HepG2 (cell line): ENCODE results near the gene CCDC144A. TPM values are rescaled to one million over a fixed set of nuclear protein-coding genes. Genes with fewer than 3 reads are reported as not detected.
"Not testable (repeated sequence)": the region's sequence is repeated elsewhere in the genome, so short reads cannot be mapped to it uniquely, and the experiment has no call there.

Source experiments
- ATAC-seq: fragments of 200-7000 bp; cut with Tn5 transposase; 3 replicates; pipeline ENCODE4 v1.9.1; 2020; ENCODE audit warnings: mild to moderate bottlenecking, moderate library complexity
- BruUV-seq: library from RNA; stranded (reverse); fragments of 400-500 nt; replicated peaks from 2 replicates; lab custom pipeline; 2021; lab: Mats Ljungman, UMichigan
- CTCF ChIA-PET: fragments of 300-600 bp; formaldehyde crosslinking; extraction: SDS; loops from one replicate; lab custom pipeline; 2021; ENCODE audit warnings: low total read pairs, inconsistent platforms, low intra/inter-chr PET ratio; lab: Yijun Ruan, JAX
- POLR2A ChIA-PET: fragments of 350-600 bp; sonication (Branson Sonifier 250); formaldehyde crosslinking; loops from one replicate; lab custom pipeline; 2020; ENCODE audit warnings: antibody characterized with exemption, inconsistent platforms; lab: Yijun Ruan, JAX
- DNase-seq: peaks from one replicate; pipeline ENCODE4 v3.0.0-alpha.2; 2015; ENCODE audit warnings: low spot score
- FAIRE-seq: peaks from 3 replicates; lab custom pipeline; 2011; peaks lifted over from hg19 to GRCh38; lab: Jason Lieb, UNC
- H2AFZ ChIP-seq: one replicate; pipeline ENCODE4 v1.6.1; 2011; ENCODE audit warnings: low read length, inconsistent platforms
- H3K27ac ChIP-seq: fragments of 300-600 bp; 3 replicates; pipeline ENCODE4 v1.8.0; 2011; ENCODE audit warnings: mixed run types, mild to moderate bottlenecking, mixed read lengths, low read length, inconsistent platforms; ENCODE audit not compliant: insufficient read depth; ENCODE audit errors: extremely low read length
- H3K27me3 ChIP-seq, 2 experiments: fragments of 200-600 bp in 1 of 2; 2 replicates in 1 of 2; 3 replicates in 1 of 2; pipeline versions ENCODE4 v1.6.0 to v1.8.0; 2011; ENCODE audit warnings: low read length in 2 of 2, mild to moderate bottlenecking in 2 of 2, moderate library complexity in 2 of 2, inconsistent platforms in 1 of 2; ENCODE audit not compliant: insufficient read depth in 2 of 2, control insufficient read depth in 1 of 2
- H3K36me3 ChIP-seq, 2 experiments: fragments of 200-600 bp in 1 of 2; replicated peaks in 1 of 2; 2 replicates in 1 of 2; 3 replicates in 1 of 2; pipeline versions ENCODE4 v1.5.1 to v1.8.0; 2011; ENCODE audit warnings: low read length in 2 of 2, inconsistent platforms in 1 of 2; ENCODE audit not compliant: insufficient read depth in 2 of 2, control insufficient read depth in 1 of 2
- H3K4me1 ChIP-seq: 2 replicates; pipeline ENCODE4 v1.5.1; 2012; ENCODE audit warnings: low read length, inconsistent platforms; ENCODE audit not compliant: insufficient read depth
- H3K4me2 ChIP-seq: 2 replicates; pipeline ENCODE4 v1.6.0; 2011; ENCODE audit warnings: low read depth, low read length, inconsistent platforms
- H3K4me3 ChIP-seq, 3 experiments: fragments of 200-600 bp in 1 of 3; sonication (generic), shearing (Covaris generic) in 1 of 3; replicated peaks in 1 of 3; 2 replicates each; pipeline ENCODE4 v1.5.1; 2011 to 2016; ENCODE audit warnings: low read length in 3 of 3, inconsistent platforms in 2 of 3, low read depth in 2 of 3, mild to moderate bottlenecking in 2 of 3, control low read depth in 1 of 3, mixed read lengths in 1 of 3; ENCODE audit not compliant: insufficient read depth in 1 of 3
- H3K79me2 ChIP-seq: one replicate; pipeline ENCODE4 v1.6.1; 2011; ENCODE audit warnings: low read length, inconsistent platforms; ENCODE audit not compliant: insufficient read depth
- H3K9ac ChIP-seq: 2 replicates; pipeline ENCODE4 v1.6.0; 2011; ENCODE audit warnings: mild to moderate bottlenecking, low read depth, low read length, inconsistent platforms; ENCODE audit not compliant: insufficient read depth
- H3K9me3 ChIP-seq: 2 replicates; pipeline ENCODE4 v1.5.1; 2012; ENCODE audit warnings: mild to moderate bottlenecking, low read length
- H4K20me1 ChIP-seq: 2 replicates; pipeline ENCODE4 v1.6.0; 2011; ENCODE audit warnings: inconsistent platforms, mild to moderate bottlenecking, low read length, moderate library complexity; ENCODE audit not compliant: insufficient read depth
- WGBS: methylation state at CpG from one replicate; pipeline ENCODE4 v1.1.6; 2017; ENCODE audit warnings: low lambda C conversion rate; 5-methylcytosine and 5-hydroxymethylcytosine counted together
- in situ Hi-C: cut with HindIII; loops from 2 replicates; pipeline ENCODE4 v1.10.0; 2017; ENCODE audit warnings: low pct_unique_long_range_greater_than_20kb; ENCODE audit not compliant: extremely low pct_ligation_motif_present
- intact Hi-C: fragments of 100-400 bp; cut with micrococcal nuclease; formaldehyde crosslinking; loops from one replicate; pipeline ENCODE4 v1.10.0; 2022; ENCODE audit not compliant: unreplicated experiment
- polyA plus RNA-seq, 8 experiments: library from polyadenylated mRNA; depleted of rRNA in 3 of 8; stranded (reverse) in 7 of 8; unstranded in 1 of 8; fragments of >200 nt; fragmentation: Illumina TruSeq in 4 of 8; extraction: Trizol in 4 of 8; gene quantifications; 2 replicates each; pipeline versions ENCODE4 v1.2.1 to v1.2.3, GENCODE V29; 2011 to 2016; ENCODE audit warnings: low read depth in 4 of 8, missing spikeins in 1 of 8, mixed read lengths in 1 of 8; ENCODE audit not compliant: insufficient read depth in 1 of 8
- total RNA-seq, 5 experiments: library from RNA; depleted of rRNA; stranded (reverse); fragments of >200 nt; fragmentation: Illumina TruSeq; extraction: Trizol; gene quantifications; 2 replicates each; pipeline ENCODE4 v1.2.3, GENCODE V29; 2016; ENCODE audit warnings: low read depth in 1 of 5

CCDC144A gene
- total and polyA plus RNA-seq, 2 of the 13 experiments (the other 11 are each of a cell fraction or from before 2014, with no cell fraction given), result 0.09 TPM; not detected in 1

DNA sequence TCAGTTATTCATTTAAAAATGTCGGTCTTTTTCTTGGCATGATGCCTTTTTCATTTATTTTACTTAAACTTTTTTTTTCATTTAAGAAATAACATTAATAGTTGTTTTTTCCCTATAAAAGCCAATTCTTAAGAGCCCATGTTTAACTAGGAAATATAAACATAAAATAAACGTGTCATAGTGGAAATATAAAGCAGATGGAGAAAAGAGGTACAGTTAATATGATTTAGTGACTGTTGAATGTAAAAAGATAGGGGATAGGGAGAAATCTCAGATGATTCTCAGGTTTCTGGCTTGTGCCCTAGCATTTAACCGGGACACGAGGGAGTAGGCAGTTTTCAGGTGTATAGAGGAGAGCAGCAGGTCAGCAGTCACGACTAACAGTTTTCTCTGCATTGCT, 7.6 kb downstream of the CCDC144A start:
- H3K9me3 ChIP-seq, H3K4me3 ChIP-seq, intact Hi-C loops, H4K20me1 ChIP-seq, CTCF ChIA-PET, H3K79me2 ChIP-seq, H3K9ac ChIP-seq, POLR2A ChIA-PET, H3K4me2 ChIP-seq, H3K27me3 ChIP-seq, ATAC-seq, DNase-seq, H2AFZ ChIP-seq, H3K36me3 ChIP-seq, BruUV-seq, H3K4me1 ChIP-seq, FAIRE-seq, in situ Hi-C loops, H3K27ac ChIP-seq: not testable (repeated sequence)
- WGBS, result 2% methylated on average over 5 of the region's 5 CpGs

DNA sequence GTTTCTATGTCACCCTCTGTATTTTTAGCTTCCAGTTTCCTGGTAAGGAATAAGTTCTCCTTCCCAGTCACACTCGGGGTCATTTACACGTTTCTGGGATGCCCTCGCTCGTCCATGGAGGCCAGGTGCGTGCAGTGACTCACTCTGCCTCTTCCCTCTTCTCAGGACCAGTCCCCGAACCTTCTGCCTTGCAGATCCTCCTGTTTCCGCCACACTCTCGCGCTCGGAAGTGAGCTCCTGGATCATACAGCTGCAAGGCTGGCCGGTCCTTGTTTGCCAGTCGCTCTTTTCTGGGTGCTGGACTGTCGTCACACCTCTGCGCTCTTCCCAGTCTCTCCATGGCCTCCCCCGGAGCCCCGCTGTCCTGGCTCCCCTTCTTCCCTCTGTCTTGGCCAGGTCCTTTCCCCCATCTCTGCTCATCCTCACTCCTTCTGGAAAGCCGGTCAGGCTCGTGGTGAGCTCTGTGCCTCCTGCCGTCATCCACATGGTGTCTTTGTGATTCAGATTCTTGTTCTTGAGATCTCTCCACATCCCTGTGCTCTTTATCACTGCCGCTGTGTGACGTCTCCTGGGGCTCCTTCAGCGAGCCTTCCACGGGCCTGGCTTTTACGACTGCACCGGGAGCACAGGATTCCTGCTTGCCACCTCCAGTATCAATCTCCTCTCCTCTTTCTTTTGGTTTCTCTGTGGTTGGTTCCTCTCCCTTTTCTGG, 55.6 kb downstream of the CCDC144A start:
- H3K27me3 ChIP-seq, H2AFZ ChIP-seq: not testable (repeated sequence)

DNA sequence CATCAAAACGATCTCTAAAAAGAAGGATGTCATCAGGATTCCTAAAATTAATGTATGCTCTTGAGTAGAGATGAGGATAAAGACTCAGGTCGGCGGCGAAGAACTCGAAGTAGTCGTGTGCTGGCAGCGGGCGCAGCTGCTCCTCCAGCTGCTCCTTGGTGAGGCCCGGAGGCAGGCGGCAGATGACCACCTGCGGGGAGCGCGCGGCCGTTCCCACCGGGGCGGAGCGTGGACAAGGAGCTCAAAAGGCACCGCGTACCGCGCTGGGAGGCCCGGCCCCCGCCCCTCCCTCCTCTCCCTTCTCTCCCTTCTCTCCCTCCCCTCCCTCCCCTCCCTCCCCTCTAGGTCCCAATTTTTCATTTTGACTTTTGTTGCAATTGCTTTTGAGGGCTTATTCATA, 56.5 kb downstream of the CCDC144A start:
- H3K9ac ChIP-seq, CTCF ChIA-PET, H3K9me3 ChIP-seq, H3K27ac ChIP-seq, H3K36me3 ChIP-seq, BruUV-seq, H4K20me1 ChIP-seq, H3K27me3 ChIP-seq, H3K4me1 ChIP-seq, H3K79me2 ChIP-seq, POLR2A ChIA-PET, intact Hi-C loops, FAIRE-seq, H3K4me2 ChIP-seq, DNase-seq, H3K4me3 ChIP-seq, H2AFZ ChIP-seq, in situ Hi-C loops: not testable (repeated sequence)
- peak; percentile 38; the same call in 1 of the 3 replicates for ATAC-seq
- 35% methylated on average over 16 of the region's 24 CpGs for WGBS

More for the DNA sequence above, 55.6 kb downstream of the CCDC144A start:
- H3K4me2 ChIP-seq, BruUV-seq, H4K20me1 ChIP-seq, H3K79me2 ChIP-seq, intact Hi-C loops, CTCF ChIA-PET, H3K4me1 ChIP-seq, H3K4me3 ChIP-seq, H3K27ac ChIP-seq, DNase-seq, in situ Hi-C loops, H3K9ac ChIP-seq, POLR2A ChIA-PET, ATAC-seq, H3K36me3 ChIP-seq, FAIRE-seq, H3K9me3 ChIP-seq: not testable (repeated sequence)
- WGBS, result 21% methylated on average over 24 of the region's 25 CpGs

DNA sequence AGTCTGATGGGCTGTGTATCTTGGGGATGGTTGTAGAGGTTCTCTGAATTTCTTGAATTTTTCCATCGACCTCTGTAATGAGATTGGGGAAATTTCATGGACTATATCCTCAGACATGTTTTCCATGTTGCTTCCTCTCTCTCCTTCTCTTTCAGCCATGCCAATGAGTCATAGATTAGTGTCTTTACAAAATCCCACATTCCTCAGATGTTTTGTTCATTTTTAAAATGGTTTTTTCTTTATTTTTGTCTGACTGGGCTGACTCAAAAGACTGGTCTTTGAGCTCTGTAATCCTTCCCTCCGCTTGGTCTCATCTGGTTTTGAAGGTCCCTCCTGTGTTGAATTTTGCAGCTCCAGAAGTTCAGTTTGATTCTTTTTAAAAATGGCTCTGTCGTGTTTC, 60.5 kb downstream of the CCDC144A start:
- H3K9ac ChIP-seq, ATAC-seq, FAIRE-seq, H3K27ac ChIP-seq, H3K27me3 ChIP-seq, H3K4me3 ChIP-seq, H4K20me1 ChIP-seq, H3K9me3 ChIP-seq, BruUV-seq, POLR2A ChIA-PET, H3K36me3 ChIP-seq, CTCF ChIA-PET, DNase-seq, H3K4me1 ChIP-seq, H3K4me2 ChIP-seq, intact Hi-C loops, H3K79me2 ChIP-seq, in situ Hi-C loops, H2AFZ ChIP-seq: not testable (repeated sequence)
- WGBS, result 5% methylated on average over 1 of the region's 3 CpGs
